ENCODE results near the gene ARHGAP22. TPM values are rescaled to one million over a fixed set of nuclear protein-coding genes. Genes with fewer than 3 reads are reported as not detected.

Gene ARHGAP22
- total RNA-seq, 2 donors from 2014 or later: 1.8 to 5.7 TPM

- TF ChIP-seq CTCF (IDR thresholded peaks at IDR 0.05): no peak
- Histone ChIP-seq H3K4me3 (no peak overlapping the region), H3K4me1 (peaks cover 0 to 35% of the 10 kb centered on the region in 2 donors), H3K36me3 (no peaks in the 10 kb centered on the region), H3K27ac (no peak overlapping the region), H3K9me3 (no peaks in the 10 kb centered on the region), H3K27me3 (no peaks in the 10 kb centered on the region)
- no peak for DNase-seq (ENCODE audit: low spot score)
Measured at GRCh38 chr10:48467669-48468068, 137.2 kb downstream of the ARHGAP22 start.

GRCh38 chr10:48466611-48467240 lies 138.1 kb downstream of the ARHGAP22 start:
- H3K27ac ChIP-seq: no peak overlapping the region
- TF ChIP-seq CTCF (IDR thresholded peaks at IDR 0.05): no peak
- DNase-seq (ENCODE audit: low spot score): no peak
- H3K9me3 ChIP-seq: no peaks in the 10 kb centered on the region
- peaks cover 0 to 35% of the 10 kb centered on the region in 2 donors for H3K4me1 ChIP-seq
- H3K36me3 ChIP-seq: no peaks in the 10 kb centered on the region
- no peak overlapping the region for H3K4me3 ChIP-seq
- no peaks in the 10 kb centered on the region for H3K27me3 ChIP-seq

GRCh38 chr10:48465860-48466521 lies 138.9 kb downstream of the ARHGAP22 start:
- H3K36me3 ChIP-seq: no peaks in the 10 kb centered on the region
- H3K4me3 ChIP-seq: peak overlapping the region in 1 of 2 donors; percentile 29
- H3K27me3 ChIP-seq: no peaks in the 10 kb centered on the region
- no peak for TF ChIP-seq CTCF (IDR thresholded peaks at IDR 0.05)
- H3K27ac ChIP-seq: peak overlapping the region; percentile 58 to 74
- H3K4me1 ChIP-seq: peaks cover 0 to 35% of the 10 kb centered on the region in 2 donors
- no peaks in the 10 kb centered on the region for H3K9me3 ChIP-seq
- DNase-seq (ENCODE audit: low spot score): no peak

GRCh38 chr10:48464871-48465736 lies 139.8 kb downstream of the ARHGAP22 start:
- H3K4me3 ChIP-seq: peak overlapping the region in 1 of 2 donors; percentile 23
- peak overlapping the region; percentile 58 to 74 for H3K27ac ChIP-seq
- H3K27me3 ChIP-seq: no peaks in the 10 kb centered on the region
- DNase-seq (ENCODE audit: low spot score): no peak
- no peaks in the 10 kb centered on the region for H3K36me3 ChIP-seq
- peaks cover 0 to 35% of the 10 kb centered on the region in 2 donors for H3K4me1 ChIP-seq
- no peaks in the 10 kb centered on the region for H3K9me3 ChIP-seq
- TF ChIP-seq CTCF (IDR thresholded peaks at IDR 0.05): no peak

- no peak for TF ChIP-seq CTCF (IDR thresholded peaks at IDR 0.05)
- H3K36me3 ChIP-seq: no peaks in the 10 kb centered on the region
- H3K4me1 ChIP-seq: peaks cover 0 to 35% of the 10 kb centered on the region in 2 donors
- H3K27me3 ChIP-seq: no peaks in the 10 kb centered on the region
- H3K9me3 ChIP-seq: no peaks in the 10 kb centered on the region
- peak overlapping the region in 1 of 2 donors; percentile 74 for H3K27ac ChIP-seq
- no peak for DNase-seq (ENCODE audit: low spot score)
- no peak overlapping the region for H3K4me3 ChIP-seq
Measured at GRCh38 chr10:48464121-48464870, 140.6 kb downstream of the ARHGAP22 start.

Measured in right atrium auricular region (tissue), 2 donors.